Ramos (cell line): ENCODE results near the gene GFY.

Experiments used
- in situ Hi-C: fragments of 300-500 bp; cut with MboI; formaldehyde crosslinking; loops from one replicate; pipeline ENCODE4 v1.14.3; 2022; ENCODE audit warnings: low sequenced_read_pairs; ENCODE audit not compliant: unreplicated experiment

The GFY gene

GRCh38 chr19:49427339-49427738 is 2.2 kb downstream of the GFY start:
- in situ Hi-C loops = no loop called here

- in situ Hi-C loops = no loop called here
Observed at GRCh38 chr19:49427855-49428546, 2.8 kb downstream of the GFY start.

DNA sequence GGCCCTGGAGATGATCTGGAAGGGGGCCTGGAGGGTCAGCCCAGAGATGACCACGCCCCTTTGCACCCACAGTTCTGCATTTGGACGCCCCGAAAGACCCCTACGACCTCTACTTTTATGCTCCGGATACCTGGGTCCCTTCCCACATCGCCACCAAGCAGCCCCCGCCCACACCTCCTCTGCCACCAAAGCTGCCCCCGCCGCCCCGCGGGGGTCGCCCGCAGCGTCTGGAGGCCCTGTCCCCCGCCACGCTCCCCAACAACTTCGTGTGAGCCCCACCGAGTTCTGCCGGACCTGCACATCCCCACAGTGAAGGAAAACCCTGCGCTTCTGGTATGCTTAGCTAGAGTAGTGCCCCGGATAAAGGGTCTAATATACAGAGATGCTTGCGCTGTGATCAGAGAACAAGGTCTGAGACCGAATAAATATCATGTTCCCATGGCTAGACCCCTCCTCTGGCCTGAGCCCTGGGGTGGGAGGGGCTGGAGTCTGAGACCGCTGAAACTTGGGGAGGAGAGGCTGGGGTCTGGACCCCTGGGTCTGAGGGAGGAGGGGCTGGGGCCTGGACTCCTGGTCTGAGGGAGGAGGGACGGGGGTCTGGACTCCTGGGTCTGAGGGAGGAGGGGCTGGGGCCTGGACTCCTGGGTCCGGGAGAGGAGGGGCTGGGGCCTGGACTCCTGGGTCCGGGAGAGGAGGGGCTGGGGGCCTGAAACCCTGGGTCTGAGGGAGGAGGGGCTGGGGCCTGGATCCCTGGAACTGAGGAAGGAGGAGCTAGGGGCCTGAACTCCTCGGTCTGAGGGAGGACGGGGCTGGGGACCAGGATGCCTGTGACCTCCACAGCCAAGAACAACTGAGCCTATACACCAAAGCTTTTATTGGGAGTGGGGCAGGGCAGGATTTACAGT is 3.6 kb downstream of the GFY start:
- in situ Hi-C loops = no loop called here

GRCh38 chr19:49430172-49430677 is 5.0 kb downstream of the GFY start:
- in situ Hi-C loops = no loop called here

- in situ Hi-C loops = no loop called here
Observed at GRCh38 chr19:49430678-49431329, 5.6 kb downstream of the GFY start.

- in situ Hi-C loops = no loop called here
Observed at GRCh38 chr19:49431330-49431749, 6.2 kb downstream of the GFY start.

GRCh38 chr19:49432141-49433073 is 7.2 kb downstream of the GFY start:
- in situ Hi-C loops = no loop called here

DNA sequence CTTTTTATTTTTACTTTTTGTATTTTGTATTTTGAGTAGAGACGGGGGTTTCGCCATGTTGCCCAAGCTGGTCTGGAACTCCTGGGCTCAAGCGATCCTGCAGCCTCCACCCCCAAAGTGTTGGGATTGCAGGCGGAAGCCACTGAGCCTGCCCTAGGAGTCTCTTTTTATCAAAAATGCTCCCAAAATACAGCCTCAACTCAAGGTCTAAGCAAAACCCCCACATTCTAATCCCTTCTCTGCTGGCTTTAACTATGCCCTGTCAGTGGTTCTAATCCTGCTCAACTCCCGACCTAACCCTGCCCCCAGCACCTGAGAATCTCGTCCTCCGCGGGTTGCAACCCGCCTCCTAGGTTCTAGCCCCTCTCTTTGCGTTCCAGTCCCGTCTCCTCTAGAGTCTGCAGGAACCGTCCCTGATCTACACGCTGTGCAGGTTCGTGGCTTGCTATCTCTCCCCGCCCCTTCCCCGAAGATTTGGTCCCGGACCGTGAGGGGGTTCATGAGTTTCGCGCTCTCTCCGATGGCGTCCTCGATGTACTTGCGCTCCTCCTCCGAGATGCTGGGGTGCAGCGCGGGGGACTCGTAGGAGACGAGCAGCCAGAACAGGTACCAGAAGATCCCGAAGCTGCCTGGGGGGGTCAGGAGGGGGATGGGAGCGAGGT is 8.2 kb downstream of the GFY start:
- in situ Hi-C loops = no loop called here

GRCh38 chr19:49434907-49435583 is 9.9 kb downstream of the GFY start:
- in situ Hi-C loops = loop anchor here (5.0 kb wide), 1 partner anchor 43 kb away; no protein-coding TSS in a partner anchor

- in situ Hi-C loops = loop anchor here (5.0 kb wide), 1 partner anchor 43 kb away; no protein-coding TSS in a partner anchor
Observed at GRCh38 chr19:49435670-49436069, 10.5 kb downstream of the GFY start.

DNA sequence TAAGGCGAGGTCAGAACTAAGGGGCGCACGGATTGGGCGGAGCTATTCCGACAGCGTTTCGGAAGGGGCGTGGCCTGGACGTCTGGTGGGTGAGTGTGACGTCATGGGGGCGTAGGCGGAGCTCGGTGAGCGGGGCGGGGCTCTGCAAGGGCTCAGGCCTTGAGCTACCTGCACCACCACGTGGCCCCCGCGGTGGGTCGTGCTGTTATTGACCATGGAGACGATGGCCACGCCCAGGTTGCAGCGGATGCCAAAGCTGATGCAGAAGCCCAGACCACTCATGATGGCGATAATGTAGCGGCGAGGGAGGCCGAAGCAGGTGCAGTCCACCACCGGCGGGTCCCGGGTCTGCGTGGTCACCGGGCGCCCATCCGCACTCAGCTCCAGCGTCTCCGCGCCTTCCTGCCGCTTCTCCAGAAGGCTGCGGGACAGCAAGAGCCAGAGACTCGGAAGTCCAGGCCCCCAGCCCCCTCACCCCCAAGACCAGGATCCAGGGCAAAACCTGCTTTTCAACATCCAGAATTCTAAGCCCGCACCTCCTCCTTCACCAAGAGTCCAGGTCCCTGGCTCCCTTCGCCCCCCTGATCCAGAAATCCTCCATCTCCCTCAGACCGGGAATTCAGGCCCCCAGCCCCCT is 11.3 kb downstream of the GFY start:
- in situ Hi-C loops = loop anchor here (5.0 kb wide), 1 partner anchor 44 kb away; no protein-coding TSS in a partner anchor

GRCh38 chr19:49437231-49437630 is 12.0 kb downstream of the GFY start:
- in situ Hi-C loops = loop anchor here (5.0 kb wide), 1 partner anchor 45 kb away; no protein-coding TSS in a partner anchor

- in situ Hi-C loops = loop anchor here (5.0 kb wide), 1 partner anchor 46 kb away; no protein-coding TSS in a partner anchor
Observed at GRCh38 chr19:49438261-49438660, 13.1 kb downstream of the GFY start.

DNA sequence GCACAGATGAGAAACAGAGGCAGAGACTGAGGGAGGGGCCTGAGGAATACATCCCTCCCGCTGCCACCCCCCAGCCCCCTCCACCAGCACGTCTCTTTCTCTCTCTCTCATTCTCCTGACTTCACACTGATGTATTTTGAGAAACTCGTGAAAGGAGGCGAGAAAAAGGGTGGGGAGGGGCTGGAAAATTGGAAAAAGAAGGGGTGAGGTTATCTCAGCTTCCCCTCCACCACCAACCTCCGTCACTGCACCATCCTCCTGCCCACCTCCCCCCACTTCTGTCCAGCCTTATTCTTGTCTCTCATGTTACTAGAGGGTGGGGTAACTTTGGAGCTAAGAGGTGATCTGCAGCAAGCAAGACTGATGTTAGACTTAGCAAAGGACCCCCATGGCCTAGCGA is 14.6 kb downstream of the GFY start:
- in situ Hi-C loops = loop anchor here (5.0 kb wide), 1 partner anchor 48 kb away; no protein-coding TSS in a partner anchor

DNA sequence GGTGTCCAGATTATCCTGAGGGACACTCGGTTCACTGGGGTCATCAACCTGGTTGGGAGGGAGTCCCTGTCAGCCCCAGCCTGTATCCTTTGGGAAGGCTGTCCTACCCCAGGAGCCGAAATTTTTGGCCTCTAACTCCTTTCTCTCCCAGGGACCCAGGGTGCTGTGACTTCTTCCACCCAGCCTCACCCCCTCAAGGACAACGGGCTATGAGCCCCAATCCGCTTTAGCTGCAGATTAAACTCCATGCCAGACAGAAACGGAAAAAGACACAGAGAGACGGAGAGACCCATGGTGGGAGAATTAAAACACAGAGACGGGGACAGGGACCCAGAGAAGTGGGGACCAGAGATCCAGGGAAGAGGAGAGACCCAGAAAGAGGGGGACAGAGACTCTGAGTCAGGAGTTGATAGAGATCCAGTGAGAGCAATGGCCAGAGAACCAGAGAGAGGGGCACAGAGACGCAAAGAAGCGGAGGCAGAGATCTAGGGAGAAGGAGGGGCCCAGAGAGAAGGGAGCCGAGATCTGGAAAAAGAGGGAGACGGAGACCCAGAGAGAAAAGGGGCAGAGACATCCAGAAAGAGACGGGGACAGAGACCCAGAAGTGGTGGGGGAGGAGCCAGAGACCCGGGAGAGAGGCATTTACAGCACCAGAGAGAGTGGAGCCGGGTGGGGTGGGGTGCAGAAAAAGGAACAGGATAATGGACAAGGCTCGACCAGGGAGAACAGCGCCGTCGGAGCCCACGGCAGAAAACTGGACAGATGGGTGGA is 15.4 kb downstream of the GFY start:
- in situ Hi-C loops = no loop called here

DNA sequence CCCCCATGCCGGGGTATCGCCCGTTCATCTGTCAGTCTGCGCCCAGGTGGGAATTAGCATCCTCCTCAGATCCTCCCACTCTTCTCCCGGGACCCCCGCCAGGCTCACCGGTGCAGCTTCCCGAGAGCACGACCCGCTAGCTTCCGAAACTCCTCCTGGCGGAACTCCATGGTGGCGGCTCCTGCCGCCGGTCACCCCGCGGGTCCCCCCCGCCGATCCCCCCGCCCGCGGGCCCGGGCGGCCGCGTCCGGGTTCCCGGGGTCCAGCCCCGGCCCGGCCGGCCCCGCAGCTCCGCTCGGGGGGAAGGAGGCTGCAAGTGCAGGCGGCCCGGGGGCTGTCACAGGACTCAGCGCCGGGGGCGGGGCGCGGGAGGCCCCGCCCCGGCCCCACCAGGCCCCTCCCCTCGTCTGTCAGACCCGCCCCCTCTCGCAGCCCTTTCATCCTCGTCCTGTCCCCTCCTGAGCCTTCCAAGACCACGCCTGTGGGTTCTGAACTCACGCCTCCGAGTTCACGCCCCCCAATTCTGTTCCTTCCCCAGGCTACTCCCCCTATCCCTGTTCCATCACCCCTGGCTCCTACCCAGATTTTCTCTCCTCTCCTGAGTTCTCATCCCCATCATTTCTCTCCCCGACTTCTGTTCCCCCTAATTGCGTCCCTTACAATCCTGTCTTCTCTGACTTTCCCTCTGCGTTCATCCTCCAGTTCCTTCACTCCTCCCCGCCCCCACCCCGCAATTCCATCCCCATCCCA is 16.2 kb downstream of the GFY start, which contains the start of gene SLC17A7:
Gene SLC17A7 (minus strand): TSS at position 318 of the 750 bp plus-strand sequence. CDS start 148 bp downstream, at position 170.
- in situ Hi-C loops = no loop called here
